Measurements from ENCODE around the gene KRT4.

Gene KRT4

GRCh38 chr12:52814710-52815155 is 817 bp upstream of the KRT4 start:
- no peak overlapping the region for H3K4ac ChIP-seq (ENCODE audit: low read depth, low read length)
- H2BK5ac ChIP-seq (ENCODE audit: low read length), result no peak overlapping the region
- H2BK120ac ChIP-seq (ENCODE audit: low read depth, low read length), result no peak overlapping the region
- H3K4me1 ChIP-seq (ENCODE audit: control insufficient read depth, low read depth, low read length), result no peaks in the 10 kb centered on the region
- H4K5ac ChIP-seq (ENCODE audit: low read length), result no peak overlapping the region
- WGBS (ENCODE audit: extremely low coverage, insufficient coverage, low lambda C conversion rate), result no CpG with 5 or more reads among the region's 4 CpGs
- H3K4me3 ChIP-seq (ENCODE audit: low read length), result no peak overlapping the region
- H4K8ac ChIP-seq (ENCODE audit: low read depth, low read length), result no peak overlapping the region
- no peaks in the 10 kb centered on the region for H3K79me2 ChIP-seq (ENCODE audit: control insufficient read depth, insufficient read depth, low read length)
- H2BK15ac ChIP-seq (replicated peaks; ENCODE audit: low read depth), result no peak overlapping the region
- H3K79me1 ChIP-seq (ENCODE audit: low read length), result no peaks in the 10 kb centered on the region
- DNase-seq, result no peak
- H3K4me2 ChIP-seq (ENCODE audit: low read length), result no peak overlapping the region
- H2AK5ac ChIP-seq (ENCODE audit: low read length), result no peak overlapping the region
- H3K23ac ChIP-seq (ENCODE audit: low read length), result no peak overlapping the region
- H3K27me3 ChIP-seq (ENCODE audit: insufficient read depth, low read length, poor library complexity), result no peaks in the 10 kb centered on the region
- no peak overlapping the region for H3K18ac ChIP-seq (ENCODE audit: low read length)
- H3K9ac ChIP-seq (ENCODE audit: low read length), result no peak overlapping the region
- H3K56ac ChIP-seq (ENCODE audit: low read length), result no peak overlapping the region
- no peak overlapping the region for H3K27ac ChIP-seq (ENCODE audit: low read depth, low read length)
- H3K36me3 ChIP-seq (ENCODE audit: control insufficient read depth, insufficient read depth, low read length), result no peaks in the 10 kb centered on the region

DNA sequence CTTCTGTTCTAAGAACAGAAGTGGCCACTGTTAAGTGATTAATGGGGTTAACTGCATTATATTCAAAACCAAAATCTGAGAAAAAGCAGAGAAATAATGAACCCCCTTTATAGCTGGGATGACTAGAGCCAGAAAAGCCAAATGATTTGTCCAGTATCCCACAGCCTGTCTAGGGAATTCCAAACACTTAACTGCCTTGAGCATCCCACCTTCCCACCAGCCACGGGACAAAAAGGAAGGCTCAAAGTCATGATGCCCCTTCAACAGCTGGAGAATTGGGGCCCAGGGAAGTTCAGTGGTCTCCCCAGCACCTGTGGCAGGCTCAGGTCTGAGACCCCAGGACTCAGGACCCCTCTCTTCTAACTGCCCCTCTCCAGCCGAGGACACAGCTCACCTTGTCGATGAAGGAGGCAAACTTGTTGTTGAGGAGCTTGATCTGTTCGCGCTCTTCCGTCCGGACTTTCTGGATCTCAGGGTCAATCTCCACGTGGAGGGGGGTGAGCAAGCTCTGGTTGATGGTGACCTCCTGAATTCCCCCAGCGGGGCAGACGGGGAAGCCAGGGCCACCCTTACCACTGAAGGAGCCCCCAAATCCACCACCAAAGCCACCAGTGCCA is 605 bp downstream of the KRT4 start:
- H3K4ac ChIP-seq (ENCODE audit: low read depth, low read length), result no peak overlapping the region
- no CpG with 5 or more reads among the region's 10 CpGs for whole genome bisulfite sequencing (ENCODE audit: extremely low coverage, insufficient coverage, low lambda C conversion rate)
- H3K9ac ChIP-seq (ENCODE audit: low read length), result no peak overlapping the region
- no peak overlapping the region for H3K18ac ChIP-seq (ENCODE audit: low read length)
- H2BK120ac ChIP-seq (ENCODE audit: low read depth, low read length), result no peak overlapping the region
- no peaks in the 10 kb centered on the region for H3K36me3 ChIP-seq (ENCODE audit: control insufficient read depth, insufficient read depth, low read length)
- no peak overlapping the region for H2BK5ac ChIP-seq (ENCODE audit: low read length)
- H3K79me1 ChIP-seq (ENCODE audit: low read length), result no peaks in the 10 kb centered on the region
- DNase-seq, result no peak
- H3K4me3 ChIP-seq (ENCODE audit: low read length), result no peak overlapping the region
- H4K8ac ChIP-seq (ENCODE audit: low read depth, low read length), result no peak overlapping the region
- no peaks in the 10 kb centered on the region for H3K27me3 ChIP-seq (ENCODE audit: insufficient read depth, low read length, poor library complexity)
- H3K27ac ChIP-seq (ENCODE audit: low read depth, low read length), result no peak overlapping the region
- H3K4me2 ChIP-seq (ENCODE audit: low read length), result no peak overlapping the region
- no peaks in the 10 kb centered on the region for H3K79me2 ChIP-seq (ENCODE audit: control insufficient read depth, insufficient read depth, low read length)
- H3K23ac ChIP-seq (ENCODE audit: low read length), result no peak overlapping the region
- H3K56ac ChIP-seq (ENCODE audit: low read length), result no peak overlapping the region
- H4K5ac ChIP-seq (ENCODE audit: low read length), result no peak overlapping the region
- H2AK5ac ChIP-seq (ENCODE audit: low read length), result no peak overlapping the region
- H3K4me1 ChIP-seq (ENCODE audit: control insufficient read depth, low read depth, low read length), result no peaks in the 10 kb centered on the region
- H2BK15ac ChIP-seq (replicated peaks; ENCODE audit: low read depth), result no peak overlapping the region

DNA sequence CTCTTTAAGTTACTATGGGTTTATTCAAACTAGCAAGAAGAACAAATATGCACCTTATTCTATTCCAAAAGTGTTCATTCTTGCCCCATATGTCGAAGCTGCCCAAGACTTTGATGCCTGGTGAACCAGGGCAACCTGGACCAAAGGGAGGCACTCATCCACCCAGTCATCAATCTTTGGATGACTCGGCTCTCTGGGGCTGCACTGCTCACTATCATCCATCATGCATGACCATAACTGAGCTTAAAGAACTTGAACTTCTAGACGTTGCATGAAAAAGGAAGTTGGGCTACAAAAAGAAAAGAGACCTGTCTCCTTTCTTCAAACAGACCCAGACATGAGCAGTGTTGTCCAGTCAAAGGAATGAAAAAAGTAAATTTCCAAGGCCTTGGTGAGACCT is 1.2 kb downstream of the KRT4 start:
- Histone ChIP-seq H3K79me2 (ENCODE audit: control insufficient read depth, insufficient read depth, low read length) (no peaks in the 10 kb centered on the region), H3K4ac (ENCODE audit: low read depth, low read length) (no peak overlapping the region), H3K56ac (ENCODE audit: low read length) (no peak overlapping the region), H3K79me1 (ENCODE audit: low read length) (no peaks in the 10 kb centered on the region), H2AK5ac (ENCODE audit: low read length) (no peak overlapping the region), H3K18ac (ENCODE audit: low read length) (no peak overlapping the region), H4K5ac (ENCODE audit: low read length) (no peak overlapping the region), H3K4me1 (ENCODE audit: control insufficient read depth, low read depth, low read length) (no peaks in the 10 kb centered on the region), H3K23ac (ENCODE audit: low read length) (no peak overlapping the region), H3K9ac (ENCODE audit: low read length) (no peak overlapping the region), H3K36me3 (ENCODE audit: control insufficient read depth, insufficient read depth, low read length) (no peaks in the 10 kb centered on the region), H2BK5ac (ENCODE audit: low read length) (no peak overlapping the region), H3K27ac (ENCODE audit: low read depth, low read length) (no peak overlapping the region), H3K4me2 (ENCODE audit: low read length) (no peak overlapping the region), H4K8ac (ENCODE audit: low read depth, low read length) (no peak overlapping the region), H3K4me3 (ENCODE audit: low read length) (no peak overlapping the region), H2BK120ac (ENCODE audit: low read depth, low read length) (no peak overlapping the region), H3K27me3 (ENCODE audit: insufficient read depth, low read length, poor library complexity) (no peaks in the 10 kb centered on the region), H2BK15ac (replicated peaks; ENCODE audit: low read depth) (no peak overlapping the region)
- DNase-seq, result no peak
- no CpG with 5 or more reads among the region's 3 CpGs for WGBS (ENCODE audit: extremely low coverage, insufficient coverage, low lambda C conversion rate)

DNA sequence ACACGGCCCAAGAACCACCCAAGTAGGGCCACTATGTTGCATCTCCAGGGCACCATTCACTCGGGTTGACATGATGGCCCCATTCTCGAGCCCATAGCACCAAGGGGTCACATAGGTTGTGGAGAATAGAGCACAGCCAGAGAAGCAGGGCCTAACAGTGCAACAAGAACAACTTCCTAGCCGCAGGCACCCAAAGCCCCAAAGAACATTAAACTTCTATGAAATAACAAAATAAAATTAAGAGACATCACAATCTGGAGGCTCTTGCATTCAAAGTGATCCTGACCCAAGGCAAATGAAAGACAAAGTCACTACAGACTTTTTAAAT is 1.9 kb downstream of the KRT4 start:
- Histone ChIP-seq H3K4me3 (ENCODE audit: low read length) (no peak overlapping the region), H3K56ac (ENCODE audit: low read length) (no peak overlapping the region), H3K27me3 (ENCODE audit: insufficient read depth, low read length, poor library complexity) (no peaks in the 10 kb centered on the region), H2BK5ac (ENCODE audit: low read length) (no peak overlapping the region), H4K8ac (ENCODE audit: low read depth, low read length) (no peak overlapping the region), H3K79me1 (ENCODE audit: low read length) (no peaks in the 10 kb centered on the region), H3K23ac (ENCODE audit: low read length) (no peak overlapping the region), H4K5ac (ENCODE audit: low read length) (no peak overlapping the region), H3K18ac (ENCODE audit: low read length) (no peak overlapping the region), H3K36me3 (ENCODE audit: control insufficient read depth, insufficient read depth, low read length) (no peaks in the 10 kb centered on the region), H3K4me1 (ENCODE audit: control insufficient read depth, low read depth, low read length) (no peaks in the 10 kb centered on the region), H3K4ac (ENCODE audit: low read depth, low read length) (no peak overlapping the region), H2AK5ac (ENCODE audit: low read length) (no peak overlapping the region), H3K79me2 (ENCODE audit: control insufficient read depth, insufficient read depth, low read length) (no peaks in the 10 kb centered on the region), H3K9ac (ENCODE audit: low read length) (no peak overlapping the region), H2BK120ac (ENCODE audit: low read depth, low read length) (no peak overlapping the region), H2BK15ac (replicated peaks; ENCODE audit: low read depth) (no peak overlapping the region), H3K4me2 (ENCODE audit: low read length) (no peak overlapping the region), H3K27ac (ENCODE audit: low read depth, low read length) (no peak overlapping the region)
- DNase-seq, result no peak
- no CpG with 5 or more reads among the region's 4 CpGs for WGBS (ENCODE audit: extremely low coverage, insufficient coverage, low lambda C conversion rate)

DNA sequence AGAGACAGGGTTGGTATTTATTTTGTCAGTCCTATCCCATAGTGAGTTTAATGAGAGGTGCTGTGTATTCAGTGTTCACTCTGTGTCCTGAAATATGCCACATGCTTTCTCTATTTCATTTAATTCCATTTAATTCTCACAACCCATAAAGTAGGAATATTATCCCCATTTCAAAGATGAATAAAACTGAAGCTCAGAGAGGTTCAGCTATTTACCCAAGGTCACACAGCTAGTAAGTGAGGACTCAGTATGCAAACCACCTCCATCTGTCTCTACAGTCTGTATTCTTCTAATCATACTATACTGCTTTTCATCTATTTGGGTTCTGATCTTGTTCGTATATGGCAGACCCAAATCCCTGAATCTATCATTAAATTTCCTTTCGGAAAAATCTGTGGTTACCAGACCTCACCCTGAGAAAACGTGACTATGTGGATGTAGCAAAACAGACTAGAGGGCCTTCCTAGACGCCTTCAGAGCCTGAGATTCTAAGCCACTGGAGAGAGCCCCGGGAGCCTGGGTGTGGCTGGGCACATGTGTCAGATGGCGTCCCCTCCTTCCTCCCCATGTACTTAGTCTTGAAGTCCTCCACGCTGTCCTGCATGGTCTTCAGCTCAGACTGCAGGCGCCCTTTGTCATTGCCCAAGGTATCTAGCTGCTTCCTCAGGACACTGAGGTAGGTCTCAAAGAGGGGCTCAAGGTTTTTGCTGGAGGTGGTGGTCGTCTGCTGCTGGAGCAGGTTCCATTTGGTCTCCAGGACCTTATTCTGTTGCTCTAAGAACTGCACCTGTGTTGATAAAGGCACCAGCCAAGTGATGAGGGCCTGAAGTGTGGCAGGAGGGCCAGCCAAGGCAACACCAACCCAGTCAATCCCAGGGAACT is 2.5 kb downstream of the KRT4 start:
- WGBS (ENCODE audit: extremely low coverage, insufficient coverage, low lambda C conversion rate), result no CpG with 5 or more reads among the region's 9 CpGs
- Histone ChIP-seq H3K79me2 (ENCODE audit: control insufficient read depth, insufficient read depth, low read length) (no peaks in the 10 kb centered on the region), H2BK15ac (replicated peaks; ENCODE audit: low read depth) (no peak overlapping the region), H3K27ac (ENCODE audit: low read depth, low read length) (no peak overlapping the region), H3K4me3 (ENCODE audit: low read length) (no peak overlapping the region), H3K9ac (ENCODE audit: low read length) (no peak overlapping the region), H3K4me2 (ENCODE audit: low read length) (no peak overlapping the region), H3K36me3 (ENCODE audit: control insufficient read depth, insufficient read depth, low read length) (no peaks in the 10 kb centered on the region), H3K79me1 (ENCODE audit: low read length) (no peaks in the 10 kb centered on the region), H2BK120ac (ENCODE audit: low read depth, low read length) (no peak overlapping the region), H4K8ac (ENCODE audit: low read depth, low read length) (no peak overlapping the region), H3K23ac (ENCODE audit: low read length) (no peak overlapping the region), H4K5ac (ENCODE audit: low read length) (no peak overlapping the region), H2AK5ac (ENCODE audit: low read length) (no peak overlapping the region), H3K56ac (ENCODE audit: low read length) (no peak overlapping the region), H3K27me3 (ENCODE audit: insufficient read depth, low read length, poor library complexity) (no peaks in the 10 kb centered on the region), H3K4me1 (ENCODE audit: control insufficient read depth, low read depth, low read length) (no peaks in the 10 kb centered on the region), H3K4ac (ENCODE audit: low read depth, low read length) (no peak overlapping the region), H2BK5ac (ENCODE audit: low read length) (no peak overlapping the region), H3K18ac (ENCODE audit: low read length) (no peak overlapping the region)
- DNase-seq, result no peak
